Loucy (cell line): ENCODE measurements around the gene MFSD6.

Experiments
- H2AFZ ChIP-seq: fragments of 200-600 bp; sonication (generic); 2 replicates; pipeline ENCODE4 v1.6.0; 2016; ENCODE audit warnings: antibody characterized with exemption, mild to moderate bottlenecking, low read length, moderate library complexity
- H3F3A ChIP-seq: fragments of 200-600 bp; 2 replicates; pipeline ENCODE4 v1.6.0; 2016; ENCODE audit warnings: antibody characterized with exemption, low read depth, mild to moderate bottlenecking
- H3K27me3 ChIP-seq: fragments of 200-600 bp; sonication (generic); 2 replicates; pipeline ENCODE4 v1.6.1; 2014; ENCODE audit warnings: low read length, mild to moderate bottlenecking; ENCODE audit not compliant: insufficient read depth, poor library complexity, severe bottlenecking
- H3K36me3 ChIP-seq: fragments of 200-600 bp; sonication (generic); 2 replicates; pipeline ENCODE4 v1.6.1; 2016; ENCODE audit warnings: low read length; ENCODE audit not compliant: insufficient read depth
- H3K4me1 ChIP-seq: fragments of 200-600 bp; sonication (generic); 2 replicates; pipeline ENCODE4 v1.5.1; 2014; ENCODE audit warnings: low read length, mild to moderate bottlenecking; ENCODE audit not compliant: insufficient read depth, poor library complexity, severe bottlenecking
- H3K4me2 ChIP-seq: fragments of 200-600 bp; sonication (generic); 2 replicates; pipeline ENCODE4 v1.6.0; 2014; ENCODE audit warnings: antibody characterized with exemption, low read length, low read depth, mild to moderate bottlenecking; ENCODE audit not compliant: poor library complexity, severe bottlenecking
- H3K4me3 ChIP-seq: fragments of 200-600 bp; sonication (generic); 2 replicates; pipeline ENCODE4 v1.5.1; 2014; ENCODE audit warnings: low read length, mild to moderate bottlenecking, mixed read lengths; ENCODE audit not compliant: poor library complexity, severe bottlenecking
- H3K79me2 ChIP-seq: fragments of 200-600 bp; sonication (generic); 2 replicates; pipeline ENCODE4 v1.6.1; 2014; ENCODE audit warnings: low read length; ENCODE audit not compliant: insufficient read depth
- H3K9ac ChIP-seq: fragments of 200-600 bp; sonication (generic); 2 replicates; pipeline ENCODE4 v1.6.0; 2014; ENCODE audit warnings: mild to moderate bottlenecking, low read depth, low read length, moderate library complexity; ENCODE audit not compliant: poor library complexity, severe bottlenecking
- H3K9me2 ChIP-seq: fragments of 200-600 bp; sonication (generic); replicated peaks from 2 replicates; pipeline ENCODE4 v1.6.1; 2016; ENCODE audit warnings: low read depth, low read length, mixed read lengths
- H3K9me3 ChIP-seq: fragments of 200-600 bp; sonication (generic); 2 replicates; pipeline ENCODE4 v1.6.1; 2014; ENCODE audit warnings: mild to moderate bottlenecking, antibody characterized with exemption, low read length, low read depth; ENCODE audit not compliant: insufficient read depth
- H4K20me1 ChIP-seq: fragments of 200-600 bp; sonication (generic); 2 replicates; pipeline ENCODE4 v1.6.0; 2014; ENCODE audit warnings: antibody characterized with exemption, low read length, mild to moderate bottlenecking; ENCODE audit not compliant: insufficient read depth, poor library complexity, severe bottlenecking
- EZH2phosphoT487 ChIP-seq: fragments of 200-600 bp; IDR thresholded peaks from 2 replicates; pipeline ENCODE4 v1.6.1; 2018; ENCODE audit warnings: antibody characterized with exemption, mild to moderate bottlenecking, moderate library complexity, borderline replicate concordance
- TF ChIP-seq, protein P1 (sequence below): fragments of 200-600 bp; sonication (generic); conservative IDR thresholded peaks from 2 replicates; pipeline ENCODE4 v1.5.1; 2014; ENCODE audit warnings: mild to moderate bottlenecking, antibody characterized with exemption, low read length

MFSD6 gene

DNA sequence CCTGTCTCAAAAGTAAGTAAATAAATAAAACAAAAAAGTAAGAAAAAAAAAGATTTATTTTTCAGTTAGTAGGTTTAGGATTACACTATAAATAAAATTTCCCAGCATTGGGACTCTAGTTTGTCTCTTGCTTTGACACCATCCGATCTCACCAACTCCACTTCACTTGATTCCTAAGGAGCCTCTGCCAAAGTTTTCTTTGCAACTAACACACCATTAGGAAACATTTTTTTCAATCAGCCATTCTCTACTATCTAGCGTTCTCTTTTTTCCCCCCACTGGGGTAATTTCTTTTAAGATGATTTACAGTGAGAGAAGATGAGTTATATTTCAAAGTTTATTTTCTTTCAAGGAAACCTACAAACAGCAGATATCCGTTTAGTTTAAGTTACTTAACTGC, 136.9 kb downstream of the MFSD6 start:
- Histone ChIP-seq H3K4me1 (peaks cover 6% of the 10 kb centered on the region), H3K27me3 (no peaks in the 10 kb centered on the region), H3K79me2 (no peaks in the 10 kb centered on the region), H3K9ac (no peak overlapping the region), H3K9me3 (peaks cover 15% of the 10 kb centered on the region), H3K4me2 (no peak overlapping the region), H2AFZ (no peak overlapping the region), H3F3A (no peaks in the 10 kb centered on the region), H4K20me1 (no peaks in the 10 kb centered on the region), H3K4me3 (no peak overlapping the region), H3K36me3 (no peaks in the 10 kb centered on the region), H3K9me2 (no peaks in the 10 kb centered on the region)
- TF ChIP-seq EZH2phosphoT487 = no peak
- TF ChIP-seq, protein P1, sequence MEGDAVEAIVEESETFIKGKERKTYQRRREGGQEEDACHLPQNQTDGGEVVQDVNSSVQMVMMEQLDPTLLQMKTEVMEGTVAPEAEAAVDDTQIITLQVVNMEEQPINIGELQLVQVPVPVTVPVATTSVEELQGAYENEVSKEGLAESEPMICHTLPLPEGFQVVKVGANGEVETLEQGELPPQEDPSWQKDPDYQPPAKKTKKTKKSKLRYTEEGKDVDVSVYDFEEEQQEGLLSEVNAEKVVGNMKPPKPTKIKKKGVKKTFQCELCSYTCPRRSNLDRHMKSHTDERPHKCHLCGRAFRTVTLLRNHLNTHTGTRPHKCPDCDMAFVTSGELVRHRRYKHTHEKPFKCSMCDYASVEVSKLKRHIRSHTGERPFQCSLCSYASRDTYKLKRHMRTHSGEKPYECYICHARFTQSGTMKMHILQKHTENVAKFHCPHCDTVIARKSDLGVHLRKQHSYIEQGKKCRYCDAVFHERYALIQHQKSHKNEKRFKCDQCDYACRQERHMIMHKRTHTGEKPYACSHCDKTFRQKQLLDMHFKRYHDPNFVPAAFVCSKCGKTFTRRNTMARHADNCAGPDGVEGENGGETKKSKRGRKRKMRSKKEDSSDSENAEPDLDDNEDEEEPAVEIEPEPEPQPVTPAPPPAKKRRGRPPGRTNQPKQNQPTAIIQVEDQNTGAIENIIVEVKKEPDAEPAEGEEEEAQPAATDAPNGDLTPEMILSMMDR = no peak

DNA sequence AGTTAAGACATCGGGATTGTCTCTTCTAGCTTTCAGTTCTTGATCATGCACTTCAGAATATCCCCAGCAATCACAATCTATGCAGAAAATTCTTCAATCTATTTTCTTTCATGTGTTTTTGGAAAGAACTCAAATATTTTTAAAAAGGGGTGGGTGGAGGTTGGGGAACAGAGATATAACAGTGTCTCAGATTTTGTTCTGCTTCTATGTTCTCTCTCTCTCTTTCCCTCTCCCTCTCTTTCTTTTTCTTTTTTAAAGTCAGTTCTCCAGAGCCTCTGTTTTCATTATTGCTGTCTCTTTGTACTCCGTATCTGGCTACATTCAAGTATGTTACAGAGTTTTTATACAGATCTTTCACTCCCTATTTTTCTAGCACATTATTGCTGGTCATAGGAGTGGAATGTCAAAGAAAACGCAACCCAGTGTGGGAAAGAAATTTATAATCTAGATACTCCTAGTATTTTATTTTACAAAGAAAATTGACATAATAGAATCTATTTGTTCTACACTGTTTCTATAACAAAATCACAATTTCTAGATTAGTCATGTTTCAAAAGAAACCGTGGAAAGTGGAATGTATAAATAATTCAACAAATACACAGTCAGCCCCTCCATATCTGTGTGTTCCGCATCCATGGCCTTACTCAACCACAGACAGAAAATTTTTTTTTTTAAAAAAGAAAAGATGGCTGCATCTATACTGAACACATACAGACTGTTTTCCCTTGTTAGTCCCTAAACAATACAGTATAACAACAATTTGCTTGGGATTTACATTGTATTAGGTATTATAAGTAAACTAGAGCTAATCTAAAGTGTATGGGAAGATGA, 137.6 kb downstream of the MFSD6 start:
- H3K36me3 ChIP-seq = no peaks in the 10 kb centered on the region
- H3K27me3 ChIP-seq = no peaks in the 10 kb centered on the region
- no peaks in the 10 kb centered on the region for H3K9me2 ChIP-seq
- no peak overlapping the region for H3K4me3 ChIP-seq
- peaks cover 6% of the 10 kb centered on the region for H3K4me1 ChIP-seq
- no peak overlapping the region for H3K9ac ChIP-seq
- H3F3A ChIP-seq = no peaks in the 10 kb centered on the region
- no peaks in the 10 kb centered on the region for H3K79me2 ChIP-seq
- no peak overlapping the region for H2AFZ ChIP-seq
- peaks cover 8% of the 10 kb centered on the region for H3K9me3 ChIP-seq
- no peak overlapping the region for H3K4me2 ChIP-seq
- TF ChIP-seq, protein P1 = no peak
- no peaks in the 10 kb centered on the region for H4K20me1 ChIP-seq

- H4K20me1 ChIP-seq = no peaks in the 10 kb centered on the region
- H3K9ac ChIP-seq = no peak overlapping the region
- no peak overlapping the region for H3K4me3 ChIP-seq
- H3F3A ChIP-seq = no peaks in the 10 kb centered on the region
- peaks cover 9% of the 10 kb centered on the region for H3K4me1 ChIP-seq
- no peaks in the 10 kb centered on the region for H3K9me2 ChIP-seq
- peaks cover 3% of the 10 kb centered on the region; the same call in 1 of the 2 replicates for H3K9me3 ChIP-seq
- no peaks in the 10 kb centered on the region for H3K27me3 ChIP-seq
- peak overlapping the region; percentile 4 for H3K4me2 ChIP-seq
- H3K36me3 ChIP-seq = no peaks in the 10 kb centered on the region
- TF ChIP-seq, protein P1 = no peak
- TF ChIP-seq EZH2phosphoT487 = no peak
- H2AFZ ChIP-seq = no peak overlapping the region
- H3K79me2 ChIP-seq = no peaks in the 10 kb centered on the region
Observed at GRCh38 chr2:190546734-190547133, 138.6 kb downstream of the MFSD6 start.
